ENCODE measurements around the gene ATXN1. TPM values are rescaled to one million over a fixed set of nuclear protein-coding genes. Genes with fewer than 3 reads are reported as not detected.

Gene ATXN1
- total RNA-seq, 1 donor from 2014 or later: 15.5 TPM

DNA sequence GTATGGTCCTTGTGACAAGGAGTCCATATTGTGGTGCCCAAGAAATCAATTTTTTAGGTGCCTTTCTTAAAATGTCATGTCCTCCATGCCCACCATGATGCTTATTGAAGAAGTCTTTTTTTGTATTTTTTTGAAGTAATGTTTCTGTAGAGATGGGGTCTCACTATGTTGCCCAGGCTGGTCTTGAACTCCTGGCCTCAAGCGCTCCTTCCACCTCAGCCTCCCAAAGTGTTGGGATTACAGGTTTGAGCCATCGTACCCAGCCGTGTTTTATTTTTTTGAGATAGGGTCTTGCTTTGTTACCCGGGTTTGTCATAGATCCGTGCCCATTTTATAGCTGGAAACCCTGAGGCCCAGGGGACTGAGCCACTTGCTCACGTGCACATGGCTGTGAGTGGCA lies 238.3 kb downstream of the ATXN1 start:
- no peaks in the 10 kb centered on the region for H3K27me3 Mint-ChIP-seq (ENCODE audit: unreplicated experiment)
- DNase-seq: no peak
- no peak overlapping the region for H3K27ac Mint-ChIP-seq (ENCODE audit: unreplicated experiment)
- no peaks in the 10 kb centered on the region for H3K4me1 Mint-ChIP-seq (ENCODE audit: low read depth, unreplicated experiment)
- H3K36me3 Mint-ChIP-seq (ENCODE audit: unreplicated experiment): no peaks in the 10 kb centered on the region
- TF ChIP-seq CTCF (IDR thresholded peaks at IDR 0.05; ENCODE audit: partially characterized antibody, unreplicated experiment): no peak
- no peaks in the 10 kb centered on the region for H3K9me3 Mint-ChIP-seq (ENCODE audit: unreplicated experiment)
- no peak overlapping the region for H3K4me3 Mint-ChIP-seq (ENCODE audit: unreplicated experiment)

- H3K4me3 Mint-ChIP-seq (ENCODE audit: unreplicated experiment): no peak overlapping the region
- no peaks in the 10 kb centered on the region for H3K4me1 Mint-ChIP-seq (ENCODE audit: low read depth, unreplicated experiment)
- TF ChIP-seq CTCF (IDR thresholded peaks at IDR 0.05; ENCODE audit: partially characterized antibody, unreplicated experiment): no peak
- DNase-seq: no peak
- no peaks in the 10 kb centered on the region for H3K9me3 Mint-ChIP-seq (ENCODE audit: unreplicated experiment)
- no peak overlapping the region for H3K27ac Mint-ChIP-seq (ENCODE audit: unreplicated experiment)
- H3K36me3 Mint-ChIP-seq (ENCODE audit: unreplicated experiment): no peaks in the 10 kb centered on the region
- H3K27me3 Mint-ChIP-seq (ENCODE audit: unreplicated experiment): no peaks in the 10 kb centered on the region
Measured at GRCh38 chr6:16521528-16521927, 239.7 kb downstream of the ATXN1 start.

DNA sequence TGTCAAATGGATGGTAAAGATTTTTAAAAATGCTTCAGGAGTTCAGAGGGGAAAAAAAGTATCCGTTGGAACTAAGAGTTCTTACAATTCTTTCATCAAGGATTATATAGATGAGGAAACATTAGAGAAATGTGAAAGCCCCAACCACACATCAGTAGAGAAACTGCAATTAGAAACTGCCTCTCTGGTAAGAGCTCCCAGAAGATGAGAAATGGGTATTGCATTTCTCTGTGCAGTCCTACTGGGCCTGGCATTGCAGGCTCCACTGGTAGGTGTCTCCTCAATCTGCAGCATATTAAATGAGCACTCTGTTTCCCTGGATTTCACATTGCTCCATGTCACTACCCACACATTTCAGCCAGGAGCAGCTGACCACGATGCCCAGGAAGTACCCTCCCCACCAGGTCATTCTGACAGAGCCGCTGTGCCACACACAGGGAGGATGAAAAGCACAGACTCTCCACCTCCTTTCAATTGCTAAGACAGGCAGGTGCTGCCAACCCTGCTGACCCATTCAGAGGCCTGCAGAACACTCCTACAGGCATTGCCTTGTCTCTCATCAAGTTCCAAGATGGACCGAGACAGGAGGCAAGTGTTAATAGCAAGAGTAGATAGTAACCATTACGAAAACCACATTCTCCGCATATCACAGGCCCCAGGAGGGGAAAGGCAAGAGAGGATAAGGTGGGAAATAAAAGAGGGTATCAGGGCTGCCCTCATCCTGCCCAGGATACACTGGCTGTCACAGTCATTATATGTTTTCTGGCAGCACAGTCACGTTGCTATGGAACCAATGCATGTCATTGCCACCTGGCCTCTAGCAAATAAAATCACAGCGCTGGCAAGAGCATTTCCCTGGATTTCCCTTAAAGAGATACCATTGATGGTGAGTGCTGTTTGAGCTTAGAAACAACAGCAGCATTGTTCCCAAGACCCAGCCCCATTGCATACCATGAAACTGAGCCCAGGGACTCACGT lies 241.7 kb downstream of the ATXN1 start:
- DNase-seq: no peak
- Mint-ChIP-seq H3K27ac (ENCODE audit: unreplicated experiment) (no peak overlapping the region), H3K27me3 (ENCODE audit: unreplicated experiment) (no peaks in the 10 kb centered on the region), H3K4me1 (ENCODE audit: low read depth, unreplicated experiment) (no peaks in the 10 kb centered on the region), H3K4me3 (ENCODE audit: unreplicated experiment) (no peak overlapping the region), H3K9me3 (ENCODE audit: unreplicated experiment) (no peaks in the 10 kb centered on the region), H3K36me3 (ENCODE audit: unreplicated experiment) (no peaks in the 10 kb centered on the region)
- TF ChIP-seq CTCF (IDR thresholded peaks at IDR 0.05; ENCODE audit: partially characterized antibody, unreplicated experiment): no peak

GRCh38 chr6:16518265-16518664 lies 243.0 kb downstream of the ATXN1 start:
- H3K27ac Mint-ChIP-seq (ENCODE audit: unreplicated experiment): no peak overlapping the region

More at GRCh38 chr6:16518265-16518664, 243.0 kb downstream of the ATXN1 start:
- no peaks in the 10 kb centered on the region for H3K27me3 Mint-ChIP-seq (ENCODE audit: unreplicated experiment)
- no peak for DNase-seq
- H3K9me3 Mint-ChIP-seq (ENCODE audit: unreplicated experiment): no peaks in the 10 kb centered on the region
- TF ChIP-seq CTCF (IDR thresholded peaks at IDR 0.05; ENCODE audit: partially characterized antibody, unreplicated experiment): no peak
- no peaks in the 10 kb centered on the region for H3K36me3 Mint-ChIP-seq (ENCODE audit: unreplicated experiment)
- no peak overlapping the region for H3K4me3 Mint-ChIP-seq (ENCODE audit: unreplicated experiment)
- peaks cover 8% of the 10 kb centered on the region for H3K4me1 Mint-ChIP-seq (ENCODE audit: low read depth, unreplicated experiment)
